Astrocyte (in vitro differentiated cells and primary cell): ENCODE results near the gene KBTBD2.
"Not testable (repeated sequence)": the region's sequence is repeated elsewhere in the genome, so short reads cannot be mapped to it uniquely, and the experiment has no call there.

Source experiments
- CTCF ChIP-seq: IDR thresholded peaks from 2 replicates; pipeline ENCODE4 v1.5.1; 2011; ENCODE audit warnings: low read depth, mild to moderate bottlenecking, inconsistent platforms, low read length, moderate library complexity; ENCODE audit not compliant: insufficient read depth
- EZH2 ChIP-seq: IDR thresholded peaks from 2 replicates; pipeline ENCODE4 v1.6.1; 2012; ENCODE audit warnings: mild to moderate bottlenecking, low read length, inconsistent platforms; ENCODE audit not compliant: insufficient read depth

DNA sequence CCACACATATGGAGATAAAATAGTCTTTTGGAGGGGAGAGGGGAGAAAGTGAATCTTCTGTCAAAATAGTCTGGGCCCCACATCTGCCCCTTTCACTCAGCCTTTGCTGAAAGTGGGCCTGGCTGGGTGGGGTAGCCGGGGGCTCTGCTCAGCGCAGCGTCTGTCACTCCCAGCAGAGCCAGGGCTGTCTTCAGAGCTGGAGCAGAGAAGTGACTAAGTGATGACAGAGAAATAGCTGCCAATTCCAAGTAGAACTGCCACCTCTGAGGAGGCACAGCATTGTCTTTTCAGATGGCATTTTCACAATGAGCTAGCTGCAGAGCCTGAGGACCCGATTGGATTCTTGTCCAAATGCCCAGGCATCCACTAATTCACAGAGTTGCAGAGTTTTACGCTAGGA is 34.5 kb downstream of the KBTBD2 start:
- TF ChIP-seq CTCF, EZH2: not testable (repeated sequence)
